ENCODE data around the gene TOR2A. TPM values are rescaled to one million over a fixed set of nuclear protein-coding genes. Genes with fewer than 3 reads are reported as not detected.

The TOR2A gene
- total and polyA plus RNA-seq, 2 of the 8 experiments (the other 6 are each of a cell fraction or from before 2014, with no cell fraction given): 18.7 to 24.9 TPM

GRCh38 chr9:127693143-127693542 is 42.0 kb downstream of the TOR2A start (continued):
- TF ChIP-seq CBX5 (IDR thresholded peaks at IDR 0.05; ENCODE audit: low read depth, low read length) (no peak), SP4 (IDR thresholded peaks at IDR 0.05; ENCODE audit: low read length) (no peak), FOSL1 (IDR thresholded peaks at IDR 0.05; ENCODE audit: insufficient read depth, low read depth, low read length) (no peak), EGR1 (IDR thresholded peaks at IDR 0.05; ENCODE audit: borderline replicate concordance, low read depth, low read length) (no peak), CEBPB (IDR thresholded peaks at IDR 0.05; ENCODE audit: low read depth, low read length) (no peak)
